H1 (cell line): ENCODE results near the gene TLE4. TPM values are rescaled to one million over a fixed set of nuclear protein-coding genes. Genes with fewer than 3 reads are reported as not detected.

Experiments used
- JUND ChIP-seq: IDR thresholded peaks from 2 replicates; pipeline ENCODE4 v1.6.1; 2011; ENCODE audit warnings: mild to moderate bottlenecking, improper control_type of control experiment, low read length
- POLR2A ChIP-seq, 2 experiments: IDR thresholded peaks; 1 replicate in 1 of 2; 2 replicates in 1 of 2; pipeline ENCODE4 v1.6.1; 2011; ENCODE audit warnings: low read depth in 2 of 2, low read length in 2 of 2, mild to moderate bottlenecking in 2 of 2; ENCODE audit errors: control extremely low read depth in 1 of 2
- RXRA ChIP-seq: IDR thresholded peaks from 2 replicates; pipeline ENCODE4 v1.6.1; 2011; ENCODE audit warnings: low read depth, mild to moderate bottlenecking, low read length, moderate library complexity; ENCODE audit not compliant: insufficient read depth
- polyA plus RNA-seq, 7 experiments: library from polyadenylated mRNA; depleted of rRNA in 3 of 7; stranded (reverse) in 5 of 7; unstranded in 2 of 7; fragments of >200 nt in 5 of 7; fragments of 200-250 nt in 2 of 7; gene quantifications; 1 replicate in 5 of 7; 2 replicates in 1 of 7; 4 replicates in 1 of 7; pipeline versions ENCODE4 v1.2.1 to v1.2.3, GENCODE V29; 2011 to 2013; ENCODE audit warnings: missing spikeins in 2 of 7, mixed read lengths in 2 of 7
- total RNA-seq: library from RNA; stranded (reverse); fragmentation: NEBNext Ultra II Directional; extraction: Animal tissue kit (Norgen Biotek cat#: 25700); gene quantifications from 2 replicates; pipeline ENCODE4 v1.2.1, GENCODE V29; 2021

Gene TLE4
- total and polyA plus RNA-seq, 2 of the 8 experiments (the other 6 are each of a cell fraction or from before 2014, with no cell fraction given), result 32.4 to 36.9 TPM

DNA sequence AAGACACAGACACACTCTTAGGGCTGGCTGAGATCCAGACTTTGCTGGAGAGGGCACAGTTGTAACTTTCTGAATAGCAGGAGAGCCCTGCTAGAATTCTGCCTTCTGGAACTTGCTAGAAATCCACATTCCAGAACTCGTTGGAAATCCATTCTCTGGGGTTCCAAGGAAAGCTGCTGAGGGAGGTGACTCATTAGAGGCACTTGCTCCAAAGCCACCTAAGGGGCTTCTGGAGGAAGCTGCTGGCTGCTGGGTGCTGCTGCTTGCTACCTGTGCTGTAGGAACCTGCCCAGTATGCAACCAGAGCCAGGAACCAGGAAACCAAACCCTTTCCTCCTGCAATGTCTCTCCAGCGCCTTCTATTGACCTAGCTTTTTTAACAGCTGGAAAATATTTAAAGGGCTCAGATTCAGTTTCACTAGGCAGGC is 4.1 kb upstream of the TLE4 start (continued):
- TF ChIP-seq POLR2A (IDR thresholded peaks at IDR 0.05; ENCODE audit: control extremely low read depth in 1 of 2, low read depth in 2 of 2, low read length in 2 of 2) (no peak), JUND (no peak), RXRA (no peak)
- TF ChIP-seq, all 59 proteins: peak for 2
